Measurements from ENCODE around the gene KAZN. TPM values are rescaled to one million over a fixed set of nuclear protein-coding genes. Genes with fewer than 3 reads are reported as not detected.

KAZN gene
- total RNA-seq, 4 donors from 2014 or later = 9.2 to 30.6 (median 21.2) TPM

DNA sequence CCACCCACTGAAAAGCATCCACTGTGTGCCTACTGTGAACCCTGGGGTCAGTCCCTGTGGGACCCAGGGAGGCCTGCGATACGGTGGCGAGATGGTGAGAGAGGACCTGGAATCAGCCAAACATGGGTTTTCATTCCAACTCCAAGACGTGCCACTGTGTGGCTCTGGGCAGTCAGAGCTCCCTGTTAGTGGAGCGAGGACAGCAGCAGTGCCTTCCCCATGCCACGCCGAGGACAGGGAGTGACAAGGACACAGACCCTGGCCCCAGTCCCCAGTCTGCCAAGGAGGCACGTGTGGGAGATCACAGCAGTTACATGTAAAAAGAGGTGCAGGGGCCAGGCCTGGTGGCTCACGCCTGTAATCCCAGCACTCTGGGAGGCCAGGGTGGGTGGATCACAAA is 504.2 kb downstream of the KAZN start:
- TF ChIP-seq, protein P1, sequence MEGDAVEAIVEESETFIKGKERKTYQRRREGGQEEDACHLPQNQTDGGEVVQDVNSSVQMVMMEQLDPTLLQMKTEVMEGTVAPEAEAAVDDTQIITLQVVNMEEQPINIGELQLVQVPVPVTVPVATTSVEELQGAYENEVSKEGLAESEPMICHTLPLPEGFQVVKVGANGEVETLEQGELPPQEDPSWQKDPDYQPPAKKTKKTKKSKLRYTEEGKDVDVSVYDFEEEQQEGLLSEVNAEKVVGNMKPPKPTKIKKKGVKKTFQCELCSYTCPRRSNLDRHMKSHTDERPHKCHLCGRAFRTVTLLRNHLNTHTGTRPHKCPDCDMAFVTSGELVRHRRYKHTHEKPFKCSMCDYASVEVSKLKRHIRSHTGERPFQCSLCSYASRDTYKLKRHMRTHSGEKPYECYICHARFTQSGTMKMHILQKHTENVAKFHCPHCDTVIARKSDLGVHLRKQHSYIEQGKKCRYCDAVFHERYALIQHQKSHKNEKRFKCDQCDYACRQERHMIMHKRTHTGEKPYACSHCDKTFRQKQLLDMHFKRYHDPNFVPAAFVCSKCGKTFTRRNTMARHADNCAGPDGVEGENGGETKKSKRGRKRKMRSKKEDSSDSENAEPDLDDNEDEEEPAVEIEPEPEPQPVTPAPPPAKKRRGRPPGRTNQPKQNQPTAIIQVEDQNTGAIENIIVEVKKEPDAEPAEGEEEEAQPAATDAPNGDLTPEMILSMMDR (IDR thresholded peaks at IDR 0.05) = no peak
- ATAC-seq (ENCODE audit: low FRiP score) (no peak), DNase-seq (ENCODE audit: low spot score) (no peak)

- no peak for ATAC-seq (ENCODE audit: low FRiP score)
- TF ChIP-seq, protein P1 (IDR thresholded peaks at IDR 0.05) = no peak
- DNase-seq (ENCODE audit: low spot score) = no peak
Measured at GRCh38 chr1:15103211-15103610, 504.7 kb downstream of the KAZN start.

GRCh38 chr1:15103906-15104305 is 505.4 kb downstream of the KAZN start:
- DNase-seq (ENCODE audit: low spot score) = no peak
- TF ChIP-seq, protein P1 (IDR thresholded peaks at IDR 0.05) = no peak
- ATAC-seq (ENCODE audit: low FRiP score) = no peak

- no peak for ATAC-seq (ENCODE audit: low FRiP score)
- no peak for DNase-seq (ENCODE audit: low spot score)
- TF ChIP-seq, protein P1 (IDR thresholded peaks at IDR 0.05) = no peak
Measured at GRCh38 chr1:15104768-15105167, 506.3 kb downstream of the KAZN start.

GRCh38 chr1:15106608-15107007 is 508.1 kb downstream of the KAZN start:
- no peak for ATAC-seq (ENCODE audit: low FRiP score)
- TF ChIP-seq, protein P1 (IDR thresholded peaks at IDR 0.05) = no peak
- no peak for DNase-seq (ENCODE audit: low spot score)

GRCh38 chr1:15107058-15107687 is 508.7 kb downstream of the KAZN start:
- DNase-seq (ENCODE audit: low spot score) (no peak), ATAC-seq (ENCODE audit: low FRiP score) (no peak)
- TF ChIP-seq, protein P1 (IDR thresholded peaks at IDR 0.05) = no peak

- no peak for ATAC-seq (ENCODE audit: low FRiP score)
- TF ChIP-seq, protein P1 (IDR thresholded peaks at IDR 0.05) = no peak
- DNase-seq (ENCODE audit: low spot score) = no peak
Measured at GRCh38 chr1:15107911-15108310, 509.4 kb downstream of the KAZN start.

Data from omental fat pad (tissue), 4 donors.